ENCODE data around the gene RGS5. TPM values are rescaled to one million over a fixed set of nuclear protein-coding genes. Genes with fewer than 3 reads are reported as not detected.

RGS5 gene
- total RNA-seq, 1 experiment from 2014 or later = 0.30 TPM

DNA sequence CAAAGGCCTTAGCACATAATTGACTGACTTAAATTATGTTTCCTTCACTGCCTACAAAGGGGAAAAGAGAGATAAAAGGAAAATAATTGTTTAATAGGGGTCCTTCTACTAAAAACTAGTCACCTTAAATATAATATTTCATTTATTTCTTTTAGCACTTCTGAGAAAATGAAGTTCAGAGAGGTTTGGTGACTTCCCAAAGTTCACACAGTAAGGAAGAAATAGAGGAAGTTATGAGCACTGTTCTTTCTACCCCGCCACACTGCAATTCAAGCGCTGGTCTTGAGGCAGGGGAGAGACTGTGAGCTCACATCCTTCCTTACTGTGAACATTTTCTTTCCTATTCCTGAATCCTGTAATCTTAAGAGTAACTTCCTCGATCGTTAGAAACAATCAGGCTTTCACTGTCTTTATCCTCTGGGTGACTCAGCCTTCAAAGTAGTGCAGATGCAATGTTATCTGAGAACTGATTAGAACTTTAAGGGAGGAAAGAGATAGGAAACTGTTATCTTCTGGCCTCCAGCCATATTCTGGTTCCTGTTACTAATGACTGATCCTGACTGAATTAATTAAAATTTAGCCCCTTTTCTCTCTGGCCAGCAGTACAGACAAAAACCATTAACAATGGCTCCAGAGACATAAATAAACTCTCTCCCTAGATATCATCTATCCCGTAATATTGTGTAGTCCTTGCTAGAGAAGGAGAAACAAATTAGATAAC lies 6.8 kb downstream of the RGS5 start:
- H3K27me3 ChIP-seq = 0 out of 2 replicates have a peak, but pooled peaks cover 2% of the 10 kb centered on the region
- no peaks in the 10 kb centered on the region for H3K9me3 ChIP-seq
- H3K4me3 ChIP-seq = no peak overlapping the region
- H3K36me3 ChIP-seq = no peaks in the 10 kb centered on the region
- DNase-seq = no peak

DNA sequence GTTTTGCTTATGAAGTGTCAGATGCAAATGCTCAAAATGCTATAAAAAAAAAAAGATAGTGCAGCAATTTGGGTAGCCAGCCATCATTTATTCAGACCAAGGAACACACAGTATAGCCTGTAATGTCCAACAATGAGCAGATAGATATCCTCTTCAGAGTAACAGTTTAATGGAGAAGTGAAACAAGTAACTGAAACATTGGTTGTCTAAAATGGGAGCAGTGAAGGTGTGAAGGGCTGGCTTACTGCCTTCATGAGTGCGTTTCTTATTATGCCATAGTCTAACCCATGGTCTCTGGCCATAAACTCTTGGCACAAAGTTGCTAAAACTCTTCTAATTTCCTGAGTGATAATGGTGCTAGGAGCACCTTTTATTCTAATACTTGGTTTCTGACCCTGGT lies 11.4 kb downstream of the RGS5 start:
- 0 out of 2 replicates have a peak, but pooled peaks cover 4% of the 10 kb centered on the region for H3K27me3 ChIP-seq
- no peak for DNase-seq
- H3K4me3 ChIP-seq = no peak overlapping the region
- no peaks in the 10 kb centered on the region for H3K36me3 ChIP-seq
- H3K9me3 ChIP-seq = no peaks in the 10 kb centered on the region

DNA sequence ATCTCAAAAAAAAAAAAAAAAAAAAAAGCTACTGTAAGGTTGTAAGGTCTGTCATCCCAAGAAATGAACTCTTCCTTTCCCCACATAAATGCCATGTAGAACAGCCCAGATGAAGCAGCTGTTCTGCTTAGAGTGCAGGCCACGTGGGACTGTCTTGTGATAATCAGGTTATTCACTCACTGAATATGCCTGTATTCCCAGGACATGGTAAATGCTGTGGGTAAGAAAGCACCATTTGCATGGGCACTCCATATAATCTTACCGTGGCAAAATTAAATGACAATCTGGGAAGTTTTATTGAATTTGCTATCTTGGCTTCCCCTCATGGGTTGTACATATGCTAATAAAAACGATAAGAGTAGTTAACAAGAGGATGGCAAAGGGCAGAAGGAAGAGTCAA lies 13.8 kb downstream of the RGS5 start:
- Histone ChIP-seq H3K4me3 (no peak overlapping the region), H3K27me3 (0 out of 2 replicates have a peak, but pooled peaks cover 4% of the 10 kb centered on the region), H3K9me3 (no peaks in the 10 kb centered on the region), H3K36me3 (no peaks in the 10 kb centered on the region)
- no peak for DNase-seq

DNA sequence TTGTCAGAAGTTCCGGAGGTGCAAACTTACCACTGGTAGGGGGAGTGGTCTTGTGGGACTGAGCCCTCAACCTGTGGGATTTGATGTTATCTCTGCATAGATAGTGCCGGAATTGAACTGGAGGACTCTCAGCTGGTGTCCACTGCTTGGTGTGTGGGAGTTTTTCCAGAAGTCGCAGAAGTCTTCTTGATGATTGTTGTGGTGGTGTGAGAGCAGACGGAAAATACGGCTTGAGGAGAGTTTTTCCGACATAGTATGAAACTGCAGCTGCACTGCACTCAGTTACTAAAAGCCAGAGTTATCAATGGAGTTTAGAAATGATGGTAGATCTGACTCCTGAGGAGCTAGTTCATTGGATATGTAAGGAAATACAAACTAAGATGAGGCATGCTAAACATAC lies 14.9 kb downstream of the RGS5 start:
- Histone ChIP-seq H3K9me3 (no peaks in the 10 kb centered on the region), H3K36me3 (no peaks in the 10 kb centered on the region), H3K27me3 (0 out of 2 replicates have a peak, but pooled peaks cover 4% of the 10 kb centered on the region), H3K4me3 (no peak overlapping the region)
- DNase-seq = no peak

DNA sequence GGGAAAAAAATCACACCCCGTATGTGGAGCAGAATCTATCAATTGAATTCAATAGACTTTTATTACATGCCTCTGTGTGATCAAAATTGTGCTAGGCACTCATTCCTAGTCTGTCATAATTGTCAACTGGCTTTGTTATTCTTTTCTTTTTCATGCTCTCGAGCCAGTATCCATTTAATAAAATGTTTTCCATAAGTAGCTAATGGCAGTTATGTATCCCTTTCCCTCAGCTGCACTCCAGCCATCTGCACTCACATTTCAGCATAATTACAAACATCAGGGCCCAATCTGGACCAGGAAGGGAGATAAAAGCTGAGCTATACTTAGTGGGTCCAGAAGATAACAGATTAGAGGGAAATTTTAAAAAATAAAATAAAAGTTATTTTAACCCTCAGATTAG lies 15.9 kb downstream of the RGS5 start:
- no peak for DNase-seq
- no peak overlapping the region for H3K4me3 ChIP-seq
- no peaks in the 10 kb centered on the region for H3K9me3 ChIP-seq
- H3K36me3 ChIP-seq = no peaks in the 10 kb centered on the region
- H3K27me3 ChIP-seq = 0 out of 2 replicates have a peak, but pooled peaks cover 2% of the 10 kb centered on the region

DNA sequence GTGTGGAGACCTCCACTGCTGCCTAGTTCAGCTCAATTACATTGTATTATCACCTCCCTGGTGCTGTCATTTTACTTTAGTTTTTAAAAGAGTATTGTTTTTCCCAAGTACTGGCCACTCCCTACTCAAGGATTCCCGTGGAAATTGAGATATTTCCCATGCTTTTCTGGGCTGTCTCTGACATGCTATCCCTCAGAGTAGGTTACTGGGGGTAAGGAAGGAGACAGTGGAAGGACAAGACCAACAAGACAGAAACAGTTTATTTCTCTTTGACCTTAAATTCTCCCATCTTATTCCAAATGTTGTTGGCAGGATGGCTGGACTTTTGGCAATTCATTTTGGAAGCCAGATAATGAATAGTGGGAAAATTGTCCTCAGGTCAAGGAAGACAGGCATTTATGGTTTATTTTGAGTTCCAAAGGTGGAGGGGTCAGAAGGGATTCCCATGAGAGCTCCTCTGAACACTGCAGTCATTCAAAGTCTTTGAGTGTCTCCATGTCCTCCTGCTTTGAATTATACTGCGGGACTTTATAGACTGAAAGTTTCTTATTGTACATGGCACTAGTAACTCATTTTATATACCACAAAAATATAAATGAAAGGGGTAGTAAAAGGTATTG lies 20.3 kb downstream of the RGS5 start:
- Histone ChIP-seq H3K36me3 (no peaks in the 10 kb centered on the region), H3K9me3 (no peaks in the 10 kb centered on the region), H3K4me3 (no peak overlapping the region), H3K27me3 (no peaks in the 10 kb centered on the region)
- no peak for DNase-seq

DNA sequence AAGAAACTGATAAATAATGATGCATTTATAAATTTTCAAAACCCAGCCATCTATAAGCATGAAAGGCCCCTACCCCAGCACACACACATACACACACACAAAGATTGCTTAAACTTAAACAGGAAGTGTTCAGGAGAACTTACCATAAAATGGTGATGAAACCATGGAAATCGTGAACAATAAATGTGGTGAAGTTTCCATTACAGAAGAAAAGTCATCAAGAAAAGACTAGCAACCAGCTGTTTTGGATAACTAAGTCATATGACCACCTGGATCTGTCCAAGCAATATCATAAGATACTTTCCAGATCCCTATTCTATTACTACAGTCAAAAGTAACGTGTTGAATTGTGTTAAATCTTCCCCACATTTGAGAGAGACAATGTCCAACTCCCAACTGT lies 24.1 kb downstream of the RGS5 start:
- no peaks in the 10 kb centered on the region for H3K36me3 ChIP-seq
- no peak for DNase-seq
- no peaks in the 10 kb centered on the region for H3K9me3 ChIP-seq
- no peaks in the 10 kb centered on the region for H3K27me3 ChIP-seq
- H3K4me3 ChIP-seq = no peak overlapping the region

DNA sequence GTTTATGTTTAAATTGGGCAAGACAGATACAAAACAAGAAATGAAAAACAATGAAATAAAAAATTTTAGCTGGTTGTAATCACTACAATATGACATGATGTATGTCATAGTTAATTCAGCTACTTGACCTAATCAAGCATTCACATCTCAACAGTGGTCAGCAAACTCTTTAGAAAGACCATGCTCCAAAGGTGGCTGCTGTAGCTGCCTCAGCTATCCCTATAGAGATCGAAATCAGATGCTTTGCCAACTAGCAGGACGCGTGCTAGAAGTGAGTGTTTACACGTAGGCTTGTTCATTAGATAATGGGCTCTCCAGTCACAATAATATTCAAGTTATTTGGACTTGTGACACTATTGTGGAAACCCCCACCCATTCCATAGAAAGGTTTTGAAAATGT lies 25.9 kb downstream of the RGS5 start:
- Histone ChIP-seq H3K36me3 (no peaks in the 10 kb centered on the region), H3K9me3 (no peaks in the 10 kb centered on the region), H3K27me3 (no peaks in the 10 kb centered on the region), H3K4me3 (no peak overlapping the region)
- no peak for DNase-seq

DNA sequence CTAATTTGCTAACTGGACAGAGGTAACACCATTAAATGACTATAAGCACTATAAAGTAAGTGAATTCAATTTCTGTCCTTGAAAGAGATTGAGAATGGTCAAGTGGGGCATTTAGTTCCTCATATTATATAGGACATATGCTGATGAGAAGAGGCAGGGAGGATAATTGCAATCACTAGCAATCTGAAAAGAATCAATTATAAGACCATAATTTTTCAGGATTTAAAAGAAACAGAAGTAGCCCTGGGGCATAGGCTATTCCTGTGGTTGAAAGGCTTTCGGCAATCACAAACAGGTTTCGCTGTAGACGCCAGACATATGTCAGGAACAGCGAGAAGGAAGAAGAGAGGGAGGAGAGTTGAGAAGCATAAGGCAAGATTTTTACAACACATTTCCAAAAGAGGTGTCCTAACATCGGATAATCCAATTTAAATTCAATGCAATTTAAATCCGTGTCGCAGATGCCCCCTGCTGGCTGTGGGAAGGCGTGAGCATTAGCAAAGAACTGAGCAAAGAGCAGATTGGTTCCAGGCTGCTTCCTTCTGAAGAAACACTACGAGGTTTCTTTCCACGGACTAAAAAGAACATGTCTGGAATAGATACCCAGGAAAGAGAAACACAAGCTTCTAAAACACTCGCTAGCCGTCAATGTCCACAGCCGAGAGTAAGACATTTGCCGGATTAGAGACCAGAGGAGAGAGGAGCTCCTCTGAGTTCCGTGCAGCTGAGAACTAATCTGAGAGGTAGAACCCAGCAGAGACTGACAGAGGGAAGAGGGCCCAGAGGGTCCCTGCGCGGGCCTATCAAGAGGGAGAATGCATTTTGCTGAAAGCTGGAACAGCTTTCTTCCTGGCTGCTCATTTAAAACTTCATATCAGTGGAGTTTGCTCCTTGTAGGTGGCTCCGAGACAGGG lies 27.9 kb downstream of the RGS5 start:
- Histone ChIP-seq H3K4me3 (no peak overlapping the region), H3K9me3 (no peaks in the 10 kb centered on the region), H3K36me3 (no peaks in the 10 kb centered on the region), H3K27me3 (no peaks in the 10 kb centered on the region)
- peak; percentile 49 for DNase-seq

DNA sequence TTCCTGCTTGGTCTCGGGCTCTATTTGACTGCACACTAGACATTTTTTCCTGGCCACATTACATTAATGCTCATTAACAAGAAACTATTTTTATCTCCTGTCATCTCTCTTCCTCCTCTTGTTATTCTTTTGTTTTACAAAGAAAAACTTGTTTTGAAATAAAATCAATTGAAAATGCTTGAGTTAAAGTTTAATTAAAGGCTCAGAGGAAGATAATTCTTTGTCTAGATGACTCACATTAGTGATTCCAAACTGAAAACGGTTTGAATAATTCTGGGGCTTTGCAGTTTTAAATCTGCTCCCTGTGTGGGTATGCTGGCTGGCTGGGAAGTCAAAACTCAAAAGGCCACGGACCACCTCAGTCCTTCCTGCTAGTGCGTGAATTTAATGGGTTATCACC lies 29.6 kb downstream of the RGS5 start:
- H3K9me3 ChIP-seq = no peaks in the 10 kb centered on the region
- H3K36me3 ChIP-seq = no peaks in the 10 kb centered on the region
- no peak for DNase-seq
- H3K4me3 ChIP-seq = no peak overlapping the region
- no peaks in the 10 kb centered on the region for H3K27me3 ChIP-seq

DNA sequence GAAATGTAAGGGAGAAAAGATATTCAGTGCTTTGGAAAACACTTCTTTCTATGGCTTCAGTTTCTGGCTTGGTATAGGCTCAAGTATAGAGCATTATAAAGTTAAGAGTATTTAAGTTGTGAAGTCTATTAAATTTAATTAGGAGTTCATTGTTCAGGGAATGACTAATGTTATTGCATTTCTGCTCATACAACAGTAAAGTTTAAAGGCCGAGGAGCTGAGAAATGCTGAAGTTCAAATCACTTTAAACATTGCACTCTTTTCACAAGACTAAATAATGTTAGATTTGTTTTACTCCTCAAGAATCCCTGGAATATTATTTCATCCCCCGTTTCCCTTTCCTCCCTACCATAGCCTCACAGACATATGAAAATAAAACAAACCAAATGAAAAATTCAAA lies 30.1 kb downstream of the RGS5 start:
- H3K36me3 ChIP-seq = no peaks in the 10 kb centered on the region
- H3K4me3 ChIP-seq = no peak overlapping the region
- no peaks in the 10 kb centered on the region for H3K27me3 ChIP-seq
- H3K9me3 ChIP-seq = no peaks in the 10 kb centered on the region
- no peak for DNase-seq

DNA sequence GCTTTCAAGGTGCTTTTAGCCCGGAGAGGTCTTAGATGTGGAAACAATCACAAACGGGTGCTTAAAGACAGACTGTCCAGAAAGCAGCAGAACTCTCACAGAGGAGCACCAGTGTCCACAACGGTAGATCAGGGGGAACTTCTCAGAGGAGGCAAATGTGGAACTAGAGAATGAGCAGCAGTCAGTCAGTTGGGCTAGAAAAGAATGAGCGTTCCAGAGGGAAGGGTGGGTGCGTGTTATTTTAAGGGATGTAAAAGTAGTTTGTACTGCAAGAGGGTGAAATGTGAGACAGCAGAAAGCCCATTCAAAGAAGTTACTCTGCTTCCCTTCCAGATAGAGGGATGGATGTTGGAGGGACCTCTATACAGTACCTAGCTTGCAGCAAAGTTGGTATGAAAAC lies 30.9 kb downstream of the RGS5 start:
- no peak overlapping the region for H3K4me3 ChIP-seq
- no peak for DNase-seq
- H3K36me3 ChIP-seq = no peaks in the 10 kb centered on the region
- H3K27me3 ChIP-seq = no peaks in the 10 kb centered on the region
- H3K9me3 ChIP-seq = no peaks in the 10 kb centered on the region

DNA sequence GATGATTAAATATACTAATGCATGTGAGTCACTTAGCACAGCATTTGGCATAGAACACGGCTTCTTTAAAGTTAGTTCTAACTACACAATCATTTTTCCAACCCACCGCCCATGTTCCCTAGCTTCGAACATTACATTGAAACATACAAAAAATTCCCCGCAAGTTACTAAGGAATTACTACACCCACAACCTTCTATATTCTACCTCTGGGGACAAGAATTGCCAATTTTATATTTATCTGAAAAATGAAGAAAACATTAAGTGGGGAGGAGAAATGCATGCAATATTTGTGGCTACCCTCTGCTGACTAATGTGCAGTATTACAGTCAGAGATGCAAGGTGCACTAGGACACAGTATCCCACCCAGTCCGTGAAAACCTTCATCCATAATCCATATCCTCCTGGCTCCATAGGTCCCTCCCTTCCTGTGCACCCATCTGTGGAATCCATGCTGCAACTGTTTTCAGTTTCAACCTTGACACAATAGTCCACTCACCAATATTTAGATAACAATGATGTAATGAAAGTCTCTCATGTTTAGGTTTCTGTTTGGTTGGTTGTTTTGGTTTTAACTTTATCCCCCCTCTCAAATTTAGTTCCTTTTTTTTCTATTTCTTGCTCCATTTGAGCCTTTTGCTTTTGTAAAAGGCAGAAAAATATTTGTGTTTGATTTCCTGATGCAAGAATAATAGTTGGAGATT lies 31.6 kb downstream of the RGS5 start:
- H3K27me3 ChIP-seq = no peaks in the 10 kb centered on the region
- peak; percentile 11 for DNase-seq
- H3K36me3 ChIP-seq = no peaks in the 10 kb centered on the region
- no peak overlapping the region for H3K4me3 ChIP-seq
- H3K9me3 ChIP-seq = no peaks in the 10 kb centered on the region

DNA sequence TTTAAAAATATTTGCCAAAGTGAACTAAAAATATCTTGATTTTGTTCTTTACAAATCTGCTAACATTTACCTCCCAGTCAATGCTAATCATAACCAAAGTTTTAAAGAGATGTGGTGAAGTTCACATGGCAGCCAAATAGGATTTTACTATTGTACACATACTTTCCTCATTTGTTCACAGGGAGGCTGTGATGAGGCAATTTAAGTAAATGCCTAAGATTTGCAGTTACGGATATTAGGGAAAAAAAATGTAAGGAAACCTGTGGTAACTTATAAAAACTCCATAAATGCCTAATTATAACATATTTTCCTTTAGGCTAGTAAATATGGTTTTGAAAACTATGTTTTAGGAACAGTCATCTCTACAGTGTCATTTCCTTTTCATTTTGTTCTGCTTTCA lies 32.4 kb downstream of the RGS5 start:
- no peaks in the 10 kb centered on the region for H3K36me3 ChIP-seq
- H3K9me3 ChIP-seq = no peaks in the 10 kb centered on the region
- no peak overlapping the region for H3K4me3 ChIP-seq
- no peaks in the 10 kb centered on the region for H3K27me3 ChIP-seq
- DNase-seq = no peak

DNA sequence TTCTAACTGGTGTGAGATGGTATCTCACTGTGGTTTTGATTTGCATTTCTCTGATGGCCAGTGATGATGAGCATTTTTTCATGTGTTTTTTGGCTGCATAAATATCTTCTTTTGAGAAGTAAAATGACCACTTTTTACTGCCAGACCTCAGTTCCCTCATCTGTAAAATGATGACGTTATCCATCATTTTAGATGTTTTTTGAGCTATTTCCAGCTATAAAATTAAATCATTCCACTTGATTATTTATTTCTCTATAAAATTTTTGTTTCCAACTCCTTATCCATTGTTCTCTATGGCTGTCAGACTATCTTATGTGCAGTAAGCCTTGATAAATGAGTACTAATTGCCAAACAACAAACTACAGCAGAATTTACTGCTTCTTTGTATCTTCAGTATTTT lies 33.2 kb downstream of the RGS5 start:
- H3K27me3 ChIP-seq = no peaks in the 10 kb centered on the region
- H3K36me3 ChIP-seq = no peaks in the 10 kb centered on the region
- no peak overlapping the region for H3K4me3 ChIP-seq
- H3K9me3 ChIP-seq = no peaks in the 10 kb centered on the region
- no peak for DNase-seq

DNA sequence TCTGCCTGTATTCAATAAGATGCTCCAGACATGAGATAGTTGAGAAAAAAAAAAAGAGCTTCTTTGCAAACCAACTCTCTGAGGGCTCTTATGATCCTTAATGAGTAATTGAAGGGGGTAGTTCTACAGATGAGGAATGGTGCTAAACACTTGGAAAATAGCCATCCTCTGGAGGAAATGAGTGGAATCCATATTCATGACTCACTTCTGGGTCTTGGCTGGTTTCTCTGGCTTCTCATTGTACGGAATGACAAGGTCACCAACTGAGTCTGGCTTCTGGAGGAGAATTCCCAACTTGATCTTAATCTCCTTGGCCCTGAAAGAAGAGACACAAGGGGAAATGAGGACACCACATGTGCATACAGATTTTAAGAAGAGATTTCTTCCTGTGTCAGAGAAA lies 34.7 kb downstream of the RGS5 start:
- Histone ChIP-seq H3K36me3 (no peaks in the 10 kb centered on the region), H3K4me3 (no peak overlapping the region), H3K27me3 (no peaks in the 10 kb centered on the region), H3K9me3 (no peaks in the 10 kb centered on the region)
- DNase-seq = peak; percentile 63

Data from MG63 (cell line).